Karpas-422 (cell line): ENCODE results near the gene KCTD5. TPM values are rescaled to one million over a fixed set of nuclear protein-coding genes. Genes with fewer than 3 reads are reported as not detected.

Experiments
- DNase-seq: peaks from one replicate; pipeline ENCODE4 v3.0.0-alpha.2; 2015
- H2AFZ ChIP-seq: fragments of 200-600 bp; sonication (generic); 2 replicates; pipeline ENCODE4 v1.6.1; 2014; ENCODE audit warnings: antibody characterized with exemption, low read length, mixed read lengths
- H3K27ac ChIP-seq: fragments of 200-600 bp; sonication (generic); 2 replicates; pipeline ENCODE4 v1.5.1; 2014; ENCODE audit warnings: mild to moderate bottlenecking, low read length, moderate library complexity
- H3K27me3 ChIP-seq: fragments of 200-600 bp; sonication (generic); 2 replicates; pipeline ENCODE4 v1.6.1; 2014; ENCODE audit warnings: low read length, mixed read lengths
- H3K36me3 ChIP-seq: fragments of 200-600 bp; sonication (generic); 2 replicates; pipeline ENCODE4 v1.6.1; 2014; ENCODE audit warnings: low read length, mixed read lengths; ENCODE audit not compliant: insufficient read depth
- H3K4me1 ChIP-seq: fragments of 200-600 bp; sonication (generic); 2 replicates; pipeline ENCODE4 v1.6.1; 2014; ENCODE audit warnings: mild to moderate bottlenecking, low read length, mixed read lengths
- H3K4me2 ChIP-seq: fragments of 200-600 bp; sonication (generic); 2 replicates; pipeline ENCODE4 v1.6.1; 2014; ENCODE audit warnings: low read length, low read depth, mild to moderate bottlenecking; ENCODE audit not compliant: poor library complexity, severe bottlenecking
- H3K4me3 ChIP-seq: fragments of 200-600 bp; sonication (generic); 2 replicates; pipeline ENCODE4 v1.5.1; 2014; ENCODE audit warnings: mild to moderate bottlenecking, antibody characterized with exemption, low read length, mixed read lengths
- H3K79me2 ChIP-seq: fragments of 200-600 bp; sonication (generic); 2 replicates; pipeline ENCODE4 v1.6.1; 2014; ENCODE audit warnings: mild to moderate bottlenecking, low read length, mixed read lengths
- H3K9ac ChIP-seq: fragments of 200-600 bp; sonication (generic); 2 replicates; pipeline ENCODE4 v1.6.0; 2014; ENCODE audit warnings: low read length
- H3K9me2 ChIP-seq: fragments of 200-600 bp; sonication (generic), shearing (Covaris generic); replicated peaks from 2 replicates; pipeline ENCODE4 v1.6.0; 2014; ENCODE audit warnings: mild to moderate bottlenecking, low read length, moderate library complexity; ENCODE audit not compliant: insufficient read depth
- H3K9me3 ChIP-seq: fragments of 300-700, 200-600 bp; sonication (generic); 2 replicates; pipeline ENCODE4 v1.6.1; 2014; ENCODE audit warnings: low read length, mixed read lengths
- H4K20me1 ChIP-seq: fragments of 200-600 bp; sonication (generic); 2 replicates; pipeline ENCODE4 v1.6.1; 2014; ENCODE audit warnings: mild to moderate bottlenecking, antibody characterized with exemption, low read length, low read depth; ENCODE audit not compliant: insufficient read depth
- total RNA-seq: library from RNA; depleted of rRNA; stranded (reverse); fragments of >200 nt; shearing (Covaris generic); gene quantifications from 2 replicates; pipeline ENCODE4 v1.2.3, GENCODE V29; 2014; ENCODE audit warnings: low replicate concordance; rRNA removed

Gene KCTD5
- total RNA-seq, 1 experiment from 2014 or later, result 15.7 TPM

- H3K4me1 ChIP-seq, result peaks cover 23% of the 10 kb centered on the region
- H3K4me3 ChIP-seq, result no peak overlapping the region
- no peaks in the 10 kb centered on the region for H3K9me2 ChIP-seq
- H3K79me2 ChIP-seq, result peaks cover 85% of the 10 kb centered on the region
- no peak overlapping the region for H3K9ac ChIP-seq
- no peaks in the 10 kb centered on the region for H3K27me3 ChIP-seq
- H3K9me3 ChIP-seq, result no peaks in the 10 kb centered on the region
- peaks cover 69% of the 10 kb centered on the region for H4K20me1 ChIP-seq
- no peak overlapping the region for H3K27ac ChIP-seq
- DNase-seq, result no peak
- no peak overlapping the region for H3K4me2 ChIP-seq
- H3K36me3 ChIP-seq, result peaks cover 79% of the 10 kb centered on the region
- H2AFZ ChIP-seq, result no peak overlapping the region
Observed at GRCh38 chr16:2756288-2757015, 74.1 kb downstream of the KCTD5 start.

- no peaks in the 10 kb centered on the region for H3K9me3 ChIP-seq
- no peak overlapping the region for H3K4me2 ChIP-seq
- peaks cover 88% of the 10 kb centered on the region for H3K36me3 ChIP-seq
- H3K27me3 ChIP-seq, result no peaks in the 10 kb centered on the region
- H3K9ac ChIP-seq, result no peak overlapping the region
- no peak overlapping the region for H3K4me3 ChIP-seq
- H3K9me2 ChIP-seq, result no peaks in the 10 kb centered on the region
- H3K27ac ChIP-seq, result no peak overlapping the region
- H4K20me1 ChIP-seq, result peaks cover 78% of the 10 kb centered on the region
- no peak for DNase-seq
- peaks cover 92% of the 10 kb centered on the region for H3K79me2 ChIP-seq
- peaks cover 18% of the 10 kb centered on the region for H3K4me1 ChIP-seq
- no peak overlapping the region for H2AFZ ChIP-seq
Observed at GRCh38 chr16:2757344-2757743, 75.0 kb downstream of the KCTD5 start.

Other genes starting within 250 kb of the KCTD5 start
- gene TEDC2, start 222.4 kb upstream of the KCTD5 start, total RNA-seq, result 6.4 and 27.7 TPM in 2 replicates
- 0.45 and 0.94 TPM in 2 replicates for gene NTN3, start 211.2 kb upstream of the KCTD5 start, total RNA-seq
- 15.8 and 20.5 TPM in 2 replicates for gene TBC1D24, start 207.4 kb upstream of the KCTD5 start, total RNA-seq
- 29.4 and 30.2 TPM in 2 replicates for gene ATP6V0C, start 168.6 kb upstream of the KCTD5 start, total RNA-seq
- 22.7 and 51.7 TPM in 2 replicates for gene AMDHD2, start 162.2 kb upstream of the KCTD5 start, total RNA-seq
- gene CEMP1, start 151.1 kb upstream of the KCTD5 start, total RNA-seq, result 0.43 TPM in 1 of 2 replicates, not detected in the other
- gene PDPK1, start 144.5 kb upstream of the KCTD5 start, total RNA-seq, result 24.9 and 49.5 TPM in 2 replicates
- 1.4 and 2.8 TPM in 2 replicates for gene PRSS27, start 37.7 kb downstream of the KCTD5 start, total RNA-seq
- 127 and 133 TPM in 2 replicates for gene SRRM2, start 70.1 kb downstream of the KCTD5 start, total RNA-seq
- 336 and 358 TPM in 2 replicates for gene ELOB, start 94.8 kb downstream of the KCTD5 start, total RNA-seq
- not detected in 2 replicates for gene PRSS33, start 105.0 kb downstream of the KCTD5 start, total RNA-seq
- not detected in 2 replicates for gene PRSS41, start 115.9 kb downstream of the KCTD5 start, total RNA-seq
- gene PRSS21, start 134.7 kb downstream of the KCTD5 start, total RNA-seq, result not detected in 2 replicates
- gene ZG16B, start 147.8 kb downstream of the KCTD5 start, total RNA-seq, result not detected in 2 replicates
- gene PRSS22, start 175.6 kb downstream of the KCTD5 start, total RNA-seq, result not detected in 2 replicates
- gene FLYWCH2, start 200.7 kb downstream of the KCTD5 start, total RNA-seq, result 63.5 and 85.1 TPM in 2 replicates
- 11.0 and 22.7 TPM in 2 replicates for gene FLYWCH1, start 229.4 kb downstream of the KCTD5 start, total RNA-seq